Measurements from ENCODE around the gene SH3RF2.

Gene SH3RF2

GRCh38 chr5:145979270-145980223 lies 43.2 kb downstream of the SH3RF2 start:
- Histone ChIP-seq H3K27ac (no peak overlapping the region), H3K4me1 (ENCODE audit: control insufficient read depth in 1 of 2, insufficient read depth in 1 of 2, low read depth in 1 of 2, low read length in 1 of 2) (peaks cover 11 to 40% of the 10 kb centered on the region in 2 experiments), H3K27me3 (no peaks in the 10 kb centered on the region), H3K36me3 (no peaks in the 10 kb centered on the region), H3K4me3 (ENCODE audit: low read depth in 1 of 2, low read length in 1 of 2) (no peak overlapping the region), H3K9me3 (no peaks in the 10 kb centered on the region)
- TF ChIP-seq, protein P1, sequence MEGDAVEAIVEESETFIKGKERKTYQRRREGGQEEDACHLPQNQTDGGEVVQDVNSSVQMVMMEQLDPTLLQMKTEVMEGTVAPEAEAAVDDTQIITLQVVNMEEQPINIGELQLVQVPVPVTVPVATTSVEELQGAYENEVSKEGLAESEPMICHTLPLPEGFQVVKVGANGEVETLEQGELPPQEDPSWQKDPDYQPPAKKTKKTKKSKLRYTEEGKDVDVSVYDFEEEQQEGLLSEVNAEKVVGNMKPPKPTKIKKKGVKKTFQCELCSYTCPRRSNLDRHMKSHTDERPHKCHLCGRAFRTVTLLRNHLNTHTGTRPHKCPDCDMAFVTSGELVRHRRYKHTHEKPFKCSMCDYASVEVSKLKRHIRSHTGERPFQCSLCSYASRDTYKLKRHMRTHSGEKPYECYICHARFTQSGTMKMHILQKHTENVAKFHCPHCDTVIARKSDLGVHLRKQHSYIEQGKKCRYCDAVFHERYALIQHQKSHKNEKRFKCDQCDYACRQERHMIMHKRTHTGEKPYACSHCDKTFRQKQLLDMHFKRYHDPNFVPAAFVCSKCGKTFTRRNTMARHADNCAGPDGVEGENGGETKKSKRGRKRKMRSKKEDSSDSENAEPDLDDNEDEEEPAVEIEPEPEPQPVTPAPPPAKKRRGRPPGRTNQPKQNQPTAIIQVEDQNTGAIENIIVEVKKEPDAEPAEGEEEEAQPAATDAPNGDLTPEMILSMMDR (IDR thresholded peaks at IDR 0.05) = no peak

DNA sequence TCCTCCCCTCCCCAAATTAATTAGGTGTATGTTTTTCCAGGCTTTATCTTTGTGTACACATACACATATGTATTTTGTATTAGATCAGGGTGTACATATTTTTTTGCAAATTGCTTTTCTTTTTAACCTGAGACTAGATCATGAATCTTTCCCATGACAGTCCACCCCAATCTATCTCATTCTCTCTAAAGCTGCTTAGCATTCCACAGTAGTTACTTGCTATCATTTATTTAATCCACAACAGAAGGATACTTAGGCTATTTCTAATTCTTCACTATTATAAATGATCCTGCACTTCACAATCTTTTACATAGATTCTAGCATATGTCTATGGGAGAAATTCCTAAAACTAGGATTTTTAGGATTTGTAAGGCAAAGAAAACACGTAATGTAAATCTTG lies 43.9 kb downstream of the SH3RF2 start:
- TF ChIP-seq, protein P1 (IDR thresholded peaks at IDR 0.05) = no peak
- Histone ChIP-seq H3K4me1 (ENCODE audit: control insufficient read depth in 1 of 2, insufficient read depth in 1 of 2, low read depth in 1 of 2, low read length in 1 of 2) (peaks cover 12 to 47% of the 10 kb centered on the region in 2 experiments), H3K36me3 (no peaks in the 10 kb centered on the region), H3K9me3 (no peaks in the 10 kb centered on the region), H3K4me3 (ENCODE audit: low read depth in 1 of 2, low read length in 1 of 2) (no peak overlapping the region), H3K27me3 (no peaks in the 10 kb centered on the region), H3K27ac (no peak overlapping the region)

GRCh38 chr5:145980718-145981117 lies 44.3 kb downstream of the SH3RF2 start:
- no peaks in the 10 kb centered on the region for H3K27me3 ChIP-seq
- no peaks in the 10 kb centered on the region for H3K9me3 ChIP-seq
- TF ChIP-seq, protein P1 (IDR thresholded peaks at IDR 0.05) = no peak
- H3K4me1 ChIP-seq (ENCODE audit: control insufficient read depth in 1 of 2, insufficient read depth in 1 of 2, low read depth in 1 of 2, low read length in 1 of 2) = peaks cover 12 to 52% of the 10 kb centered on the region in 2 experiments
- H3K36me3 ChIP-seq = no peaks in the 10 kb centered on the region
- peak overlapping the region; percentile 84 for H3K27ac ChIP-seq
- no peak overlapping the region for H3K4me3 ChIP-seq (ENCODE audit: low read depth in 1 of 2, low read length in 1 of 2)

GRCh38 chr5:145981589-145982571 lies 45.5 kb downstream of the SH3RF2 start:
- no peaks in the 10 kb centered on the region for H3K27me3 ChIP-seq
- H3K9me3 ChIP-seq = no peaks in the 10 kb centered on the region
- no peaks in the 10 kb centered on the region for H3K36me3 ChIP-seq
- TF ChIP-seq, protein P1 (IDR thresholded peaks at IDR 0.05) = no peak
- H3K27ac ChIP-seq = peak overlapping the region; percentile 84
- H3K4me3 ChIP-seq (ENCODE audit: low read depth in 1 of 2, low read length in 1 of 2) = no peak overlapping the region
- peaks cover 12 to 61% of the 10 kb centered on the region in 2 experiments for H3K4me1 ChIP-seq (ENCODE audit: control insufficient read depth in 1 of 2, insufficient read depth in 1 of 2, low read depth in 1 of 2, low read length in 1 of 2)

GRCh38 chr5:145982572-145983318 lies 46.4 kb downstream of the SH3RF2 start:
- no peaks in the 10 kb centered on the region for H3K9me3 ChIP-seq
- H3K36me3 ChIP-seq = no peaks in the 10 kb centered on the region
- H3K4me3 ChIP-seq (ENCODE audit: low read depth in 1 of 2, low read length in 1 of 2) = no peak overlapping the region
- H3K27me3 ChIP-seq = no peaks in the 10 kb centered on the region
- TF ChIP-seq, protein P1 (IDR thresholded peaks at IDR 0.05) = no peak
- H3K27ac ChIP-seq = peak overlapping the region; percentile 84
- peaks cover 12 to 61% of the 10 kb centered on the region in 2 experiments for H3K4me1 ChIP-seq (ENCODE audit: control insufficient read depth in 1 of 2, insufficient read depth in 1 of 2, low read depth in 1 of 2, low read length in 1 of 2)
